HUES48 (cell line): ENCODE results near the gene MGRN1.
A peak's percentile ranks its signal among the peaks of the same experiment; 100 is the strongest.

Experiments
- H3K27ac ChIP-seq: one replicate; pipeline ENCODE4 v1.7.0; 2013; ENCODE audit warnings: low read depth, low read length, inconsistent platforms
- H3K27me3 ChIP-seq: 2 replicates; pipeline ENCODE4 v1.6.1; 2013; ENCODE audit warnings: mild to moderate bottlenecking, low read length; ENCODE audit not compliant: control insufficient read depth, insufficient read depth
- H3K36me3 ChIP-seq: 2 replicates; pipeline ENCODE4 v1.6.1; 2013; ENCODE audit warnings: low read length; ENCODE audit not compliant: control insufficient read depth, insufficient read depth
- H3K4me1 ChIP-seq: 2 replicates; pipeline ENCODE4 v1.6.1; 2013; ENCODE audit warnings: mild to moderate bottlenecking, low read length; ENCODE audit not compliant: control insufficient read depth, insufficient read depth
- H3K4me3 ChIP-seq: 2 replicates; pipeline ENCODE4 v1.5.1; 2013; ENCODE audit warnings: mild to moderate bottlenecking, low read depth, low read length
- H3K9ac ChIP-seq: 2 replicates; pipeline ENCODE4 v1.6.1; 2013; ENCODE audit warnings: mild to moderate bottlenecking, low read depth, low read length, moderate library complexity
- H3K9me3 ChIP-seq: 2 replicates; pipeline ENCODE4 v1.6.1; 2013; ENCODE audit warnings: low read length; ENCODE audit not compliant: control insufficient read depth, insufficient read depth

MGRN1 gene

DNA sequence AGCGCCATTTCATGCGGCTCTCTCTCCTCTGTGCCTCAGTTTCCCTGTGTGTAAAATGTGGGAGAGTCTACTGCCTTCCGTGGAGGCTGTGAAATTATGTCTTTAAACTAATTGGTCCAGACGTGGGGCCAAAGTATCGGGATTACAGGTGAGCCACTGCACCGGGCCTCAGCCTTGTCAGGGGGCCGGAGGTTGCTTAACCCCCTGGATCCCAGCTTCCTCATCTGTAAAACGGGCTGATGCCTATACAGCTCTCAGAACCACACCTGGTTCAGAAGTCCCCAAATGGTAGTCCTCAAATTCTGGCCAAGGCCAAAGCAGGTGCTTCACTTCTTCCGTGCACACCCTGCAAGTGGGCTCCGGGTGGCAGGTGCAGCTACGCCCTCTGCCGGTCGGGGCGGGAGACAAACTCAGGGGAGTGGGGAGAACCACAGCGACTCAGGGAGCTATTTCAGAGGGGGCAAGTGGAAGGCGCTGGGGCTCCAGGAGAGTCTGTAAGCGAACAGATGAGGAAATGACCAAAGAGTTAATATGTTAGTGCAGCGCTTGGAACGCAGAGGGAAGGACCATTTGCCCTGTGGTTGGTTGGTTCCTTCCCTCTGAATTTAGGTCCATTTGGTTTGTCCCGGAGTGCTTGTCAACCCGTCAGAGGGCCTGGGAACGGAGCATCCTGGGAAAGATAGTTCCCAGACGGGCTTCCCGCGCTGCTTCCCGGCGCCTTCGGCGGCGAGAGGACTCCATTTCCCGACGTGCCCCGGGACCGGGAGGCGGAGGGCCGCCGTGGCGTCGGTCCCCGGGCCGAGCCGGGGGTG, at the start of gene MGRN1:
MGRN1 (plus strand) TSS at position 812 of the 812 bp plus-strand sequence. CDS start 135 bp downstream, outside the sequence.
- peak within 1 kb of the TSS; percentile 96 for H3K9ac ChIP-seq
- H3K4me3 ChIP-seq, result peak within 1 kb of the TSS; percentile 82
- H3K27me3 ChIP-seq, result no peaks in the 10 kb centered on the region

GRCh38 chr16:4574919-4575705, 49.5 kb upstream of the MGRN1 start:
- no peaks in the 10 kb centered on the region for H3K27me3 ChIP-seq
- H3K27ac ChIP-seq, result no peak overlapping the region

More for the DNA sequence above, at the start of gene MGRN1:
- H3K4me1 ChIP-seq, result no peaks in the 10 kb centered on the region
- H3K27ac ChIP-seq, result peak within 1 kb of the TSS; percentile 94
- peaks cover 5% of the 10 kb centered on the region; the same call in 1 of the 2 replicates for H3K36me3 ChIP-seq
- H3K9me3 ChIP-seq, result no peaks in the 10 kb centered on the region

DNA sequence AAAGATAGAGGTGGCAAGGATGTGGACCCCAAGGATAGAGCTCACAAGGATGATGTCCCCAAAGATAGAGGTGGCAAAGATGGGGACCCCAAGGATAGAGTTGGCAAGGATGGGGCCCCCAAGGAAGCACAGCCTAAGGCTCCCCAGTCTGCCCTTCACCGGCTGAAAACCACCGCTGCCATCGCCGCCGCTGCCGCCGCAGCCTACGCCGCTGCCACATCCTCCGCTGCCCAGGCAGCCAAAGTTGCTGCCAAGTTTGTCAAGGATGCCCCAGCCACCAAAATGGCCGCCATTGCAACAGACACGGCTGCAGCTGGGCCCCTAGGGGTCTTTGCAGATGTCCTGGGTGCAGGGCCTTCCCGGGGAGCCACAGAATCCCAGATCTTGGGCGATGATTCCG, 48.6 kb upstream of the MGRN1 start:
- peaks cover 5% of the 10 kb centered on the region for H3K4me1 ChIP-seq
- no peaks in the 10 kb centered on the region for H3K9me3 ChIP-seq
- no peak overlapping the region for H3K27ac ChIP-seq
- no peaks in the 10 kb centered on the region for H3K27me3 ChIP-seq
- no peak overlapping the region for H3K4me3 ChIP-seq
- no peak overlapping the region for H3K9ac ChIP-seq
- H3K36me3 ChIP-seq, result no peaks in the 10 kb centered on the region

More at GRCh38 chr16:4574919-4575705, 49.5 kb upstream of the MGRN1 start:
- no peak overlapping the region for H3K9ac ChIP-seq
- H3K4me3 ChIP-seq, result no peak overlapping the region
- peaks cover 12% of the 10 kb centered on the region for H3K4me1 ChIP-seq
- no peaks in the 10 kb centered on the region for H3K9me3 ChIP-seq
- no peaks in the 10 kb centered on the region for H3K36me3 ChIP-seq

DNA sequence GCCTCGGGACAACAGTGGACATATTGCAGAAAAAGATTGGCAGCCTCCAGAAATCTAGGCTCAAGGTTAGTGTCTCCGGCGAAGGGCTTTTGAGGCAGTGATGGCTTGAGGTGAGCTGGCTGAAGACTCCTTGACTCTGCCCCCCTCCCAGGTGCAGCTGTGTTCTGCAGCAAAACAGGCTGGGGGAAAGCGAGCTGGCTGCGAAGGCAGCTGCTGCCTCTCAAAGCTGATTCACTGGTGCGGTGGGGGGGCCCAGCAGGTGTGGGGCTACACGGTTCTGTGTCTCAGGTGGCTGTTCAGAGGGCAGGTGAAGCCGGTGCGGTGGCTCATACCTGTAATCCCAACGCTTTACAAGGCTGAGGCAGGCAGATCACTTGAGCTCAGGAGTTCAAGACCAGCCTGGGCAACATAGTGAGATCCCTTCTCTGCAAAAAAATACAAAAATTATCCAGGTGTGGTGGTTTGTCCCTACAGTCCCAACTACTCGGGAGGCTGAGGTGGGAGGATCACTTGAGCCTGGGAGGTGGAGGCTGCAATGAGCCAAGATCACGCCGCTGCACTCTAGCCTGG, 45.6 kb upstream of the MGRN1 start:
- no peaks in the 10 kb centered on the region for H3K4me1 ChIP-seq
- no peaks in the 10 kb centered on the region for H3K36me3 ChIP-seq
- no peak overlapping the region for H3K9ac ChIP-seq
- H3K4me3 ChIP-seq, result no peak overlapping the region
- H3K27ac ChIP-seq, result no peak overlapping the region
- no peaks in the 10 kb centered on the region for H3K9me3 ChIP-seq
- no peaks in the 10 kb centered on the region for H3K27me3 ChIP-seq

DNA sequence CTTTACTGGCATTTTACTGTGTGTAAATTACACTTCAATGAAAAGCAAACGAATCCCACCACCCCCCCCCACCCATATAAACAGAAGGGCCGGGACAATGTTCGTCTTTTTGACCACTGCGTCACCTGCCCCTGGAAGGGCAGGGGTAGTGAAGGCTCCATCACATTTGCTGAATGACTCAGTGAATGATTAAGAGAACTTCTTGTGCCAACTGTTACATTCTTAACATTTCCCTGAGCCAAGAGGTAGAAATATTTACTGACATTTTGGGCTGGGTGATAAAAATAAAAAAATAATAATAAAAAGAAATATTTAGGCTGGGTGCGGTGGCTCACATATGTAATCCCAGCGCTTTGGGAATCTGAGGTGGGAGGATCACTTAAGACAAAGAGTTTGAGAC, 44.4 kb upstream of the MGRN1 start:
- Histone ChIP-seq H3K36me3 (no peaks in the 10 kb centered on the region), H3K27ac (no peak overlapping the region), H3K9ac (no peak overlapping the region), H3K4me1 (0 out of 2 replicates have a peak, but pooled peaks cover 2% of the 10 kb centered on the region), H3K4me3 (no peak overlapping the region), H3K9me3 (no peaks in the 10 kb centered on the region), H3K27me3 (no peaks in the 10 kb centered on the region)

- Histone ChIP-seq H3K27ac (no peak overlapping the region), H3K4me1 (0 out of 2 replicates have a peak, but pooled peaks cover 3% of the 10 kb centered on the region), H3K9me3 (no peaks in the 10 kb centered on the region), H3K36me3 (no peaks in the 10 kb centered on the region), H3K9ac (no peak overlapping the region), H3K4me3 (no peak overlapping the region), H3K27me3 (no peaks in the 10 kb centered on the region)
Measured at GRCh38 chr16:4583906-4584305, 40.7 kb upstream of the MGRN1 start.

DNA sequence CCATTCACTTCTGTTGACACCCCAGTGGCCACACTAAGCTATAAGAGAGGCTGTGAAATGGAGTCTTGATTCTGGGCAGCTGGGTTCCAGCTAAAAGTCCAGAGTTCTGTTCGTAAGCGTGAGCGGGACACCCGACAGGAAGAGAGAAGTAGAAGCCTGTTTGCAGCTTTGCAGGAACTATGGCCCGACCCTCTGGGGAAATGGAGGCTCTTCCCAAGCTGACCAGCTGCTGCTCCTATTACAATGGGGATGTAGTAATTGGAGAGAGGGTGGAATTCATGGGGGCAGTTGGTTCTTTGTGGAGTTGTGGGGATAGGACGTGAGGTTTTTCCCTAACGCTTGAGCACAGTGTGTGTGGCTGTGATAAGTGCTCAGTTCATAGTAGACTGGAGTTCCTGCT, 38.3 kb upstream of the MGRN1 start:
- Histone ChIP-seq H3K9ac (no peak overlapping the region), H3K9me3 (no peaks in the 10 kb centered on the region), H3K4me3 (no peak overlapping the region), H3K27me3 (no peaks in the 10 kb centered on the region), H3K27ac (no peak overlapping the region), H3K4me1 (0 out of 2 replicates have a peak, but pooled peaks cover 3% of the 10 kb centered on the region), H3K36me3 (no peaks in the 10 kb centered on the region)

GRCh38 chr16:4588386-4588785, 36.2 kb upstream of the MGRN1 start:
- no peaks in the 10 kb centered on the region for H3K9me3 ChIP-seq
- H3K27ac ChIP-seq, result no peak overlapping the region
- no peak overlapping the region for H3K9ac ChIP-seq
- no peaks in the 10 kb centered on the region for H3K36me3 ChIP-seq
- no peak overlapping the region for H3K4me3 ChIP-seq
- H3K4me1 ChIP-seq, result peaks cover 9% of the 10 kb centered on the region
- no peaks in the 10 kb centered on the region for H3K27me3 ChIP-seq

DNA sequence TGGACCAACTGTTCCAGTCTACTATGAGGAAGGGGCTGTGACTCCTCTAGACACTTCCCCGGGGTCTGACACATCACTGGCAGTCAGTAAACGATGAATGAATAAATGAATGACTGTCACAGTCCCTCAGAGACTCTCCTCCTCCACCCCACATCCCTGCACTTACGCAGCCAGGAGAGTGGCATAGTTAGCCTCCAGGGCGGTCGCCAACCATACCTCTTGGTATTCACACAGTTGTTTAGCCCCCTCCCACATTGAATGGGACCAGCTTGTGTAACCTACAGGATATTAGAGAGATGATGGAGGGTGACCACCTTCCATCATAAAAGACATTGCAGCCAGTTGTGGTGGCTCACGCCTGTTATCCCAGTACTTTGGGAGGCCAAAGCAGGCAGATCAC, 35.7 kb upstream of the MGRN1 start:
- Histone ChIP-seq H3K4me1 (peaks cover 15% of the 10 kb centered on the region), H3K9ac (no peak overlapping the region), H3K27ac (no peak overlapping the region), H3K4me3 (no peak overlapping the region), H3K36me3 (no peaks in the 10 kb centered on the region), H3K27me3 (no peaks in the 10 kb centered on the region), H3K9me3 (no peaks in the 10 kb centered on the region)

- H3K9me3 ChIP-seq, result no peaks in the 10 kb centered on the region
- H3K27me3 ChIP-seq, result no peaks in the 10 kb centered on the region
Measured at GRCh38 chr16:4591191-4591590, 33.4 kb upstream of the MGRN1 start.

More at GRCh38 chr16:4591191-4591590, 33.4 kb upstream of the MGRN1 start:
- Histone ChIP-seq H3K9ac (no peak overlapping the region), H3K36me3 (no peaks in the 10 kb centered on the region), H3K27ac (no peak overlapping the region), H3K4me3 (no peak overlapping the region), H3K4me1 (peaks cover 15% of the 10 kb centered on the region)
